BJ (cell line): ENCODE results near the gene GBGT1. TPM values are rescaled to one million over a fixed set of nuclear protein-coding genes. Genes with fewer than 3 reads are reported as not detected.
"Not testable (repeated sequence)": the region's sequence is repeated elsewhere in the genome, so short reads cannot be mapped to it uniquely, and the experiment has no call there.

Experiments used
- CTCF ChIA-PET: fragments of 350-600 bp; formaldehyde crosslinking; extraction: SDS; loops from one replicate; lab custom pipeline; 2021; ENCODE audit warnings: antibody characterized with exemption, inconsistent platforms; lab: Yijun Ruan, JAX
- POLR2A ChIA-PET: fragments of 300-600 bp; sonication (Branson Sonifier 250); formaldehyde crosslinking; extraction: SDS; loops from one replicate; lab custom pipeline; 2021; ENCODE audit warnings: antibody characterized with exemption; lab: Charles Lee
- DNase-seq: peaks from one replicate; pipeline ENCODE4 v3.0.0-alpha.2; 2011; ENCODE audit warnings: low read depth
- H3K27me3 ChIP-seq: 2 replicates; pipeline ENCODE4 v1.6.0; 2011; ENCODE audit warnings: low read length; ENCODE audit not compliant: control insufficient read depth, insufficient read depth
- H3K36me3 ChIP-seq: 2 replicates; pipeline ENCODE4 v1.5.1; 2011; ENCODE audit warnings: low read length; ENCODE audit not compliant: control insufficient read depth, insufficient read depth
- H3K4me3 ChIP-seq: 2 replicates; pipeline ENCODE4 v1.5.1; 2011; ENCODE audit warnings: low read depth, mild to moderate bottlenecking, control low read depth, low read length
- CTCF ChIP-seq: IDR thresholded peaks from 2 replicates; pipeline ENCODE4 v1.5.1; 2011; ENCODE audit warnings: low read depth, mild to moderate bottlenecking, control low read depth, inconsistent platforms, low read length, moderate library complexity; ENCODE audit not compliant: insufficient read depth
- polyA plus RNA-seq: library from polyadenylated mRNA; depleted of rRNA; stranded (reverse); fragments of >200 nt; gene quantifications from 2 replicates; pipeline ENCODE4 v1.2.3, GENCODE V29; 2011

GBGT1 gene
- polyA plus RNA-seq, 1 experiment = 10.3 TPM

GRCh38 chr9:133207540-133208170 lies 43.9 kb upstream of the GBGT1 start:
- POLR2A ChIA-PET = no interaction called here
- CTCF ChIA-PET = interaction anchor here (1.2 kb wide), 1 partner anchor 279 kb away, joined by 5 read pairs; no protein-coding TSS in a partner anchor
- no peak for DNase-seq
- peaks cover 1% of the 10 kb centered on the region for H3K27me3 ChIP-seq
- no peaks in the 10 kb centered on the region for H3K36me3 ChIP-seq
- H3K4me3 ChIP-seq = no peak overlapping the region
- no peak for TF ChIP-seq CTCF

GRCh38 chr9:133207021-133207531 lies 43.4 kb upstream of the GBGT1 start:
- ChIA-PET POLR2A (no interaction called here), CTCF (interaction anchor here (0.8 to 1.2 kb wide), 3 partner anchors 11 to 279 kb away, joined by 3 to 5 read pairs (median 4); no protein-coding TSS in a partner anchor)
- Histone ChIP-seq H3K27me3 (peaks cover 1% of the 10 kb centered on the region), H3K4me3 (no peak overlapping the region), H3K36me3 (no peaks in the 10 kb centered on the region)
- DNase-seq = no peak
- no peak for TF ChIP-seq CTCF

- no peaks in the 10 kb centered on the region for H3K36me3 ChIP-seq
- no peak overlapping the region for H3K4me3 ChIP-seq
- peaks cover 1% of the 10 kb centered on the region for H3K27me3 ChIP-seq
- POLR2A ChIA-PET = no interaction called here
- no peak for TF ChIP-seq CTCF
- CTCF ChIA-PET = interaction anchor here (0.8 to 1.2 kb wide), 3 partner anchors 12 to 280 kb away, joined by 3 to 5 read pairs (median 4); no protein-coding TSS in a partner anchor
- no peak for DNase-seq
These were observed 42.5 kb upstream of the GBGT1 start for GRCh38 chr9:133205996-133206931.

GRCh38 chr9:133205481-133205887 lies 41.8 kb upstream of the GBGT1 start:
- H3K36me3 ChIP-seq, H3K27me3 ChIP-seq, H3K4me3 ChIP-seq, DNase-seq, CTCF ChIA-PET, POLR2A ChIA-PET: not testable (repeated sequence)

- Histone ChIP-seq H3K27me3 (peaks cover 1% of the 10 kb centered on the region), H3K4me3 (no peak overlapping the region), H3K36me3 (no peaks in the 10 kb centered on the region)
- ChIA-PET CTCF (no interaction called here), POLR2A (no interaction called here)
- no peak for DNase-seq
- no peak for TF ChIP-seq CTCF
These were observed 41.3 kb upstream of the GBGT1 start for GRCh38 chr9:133204993-133205336.
